Measurements from ENCODE around the gene ZNF827.
A peak's percentile ranks its signal among the peaks of the same experiment; 100 is the strongest.

ZNF827 gene

DNA sequence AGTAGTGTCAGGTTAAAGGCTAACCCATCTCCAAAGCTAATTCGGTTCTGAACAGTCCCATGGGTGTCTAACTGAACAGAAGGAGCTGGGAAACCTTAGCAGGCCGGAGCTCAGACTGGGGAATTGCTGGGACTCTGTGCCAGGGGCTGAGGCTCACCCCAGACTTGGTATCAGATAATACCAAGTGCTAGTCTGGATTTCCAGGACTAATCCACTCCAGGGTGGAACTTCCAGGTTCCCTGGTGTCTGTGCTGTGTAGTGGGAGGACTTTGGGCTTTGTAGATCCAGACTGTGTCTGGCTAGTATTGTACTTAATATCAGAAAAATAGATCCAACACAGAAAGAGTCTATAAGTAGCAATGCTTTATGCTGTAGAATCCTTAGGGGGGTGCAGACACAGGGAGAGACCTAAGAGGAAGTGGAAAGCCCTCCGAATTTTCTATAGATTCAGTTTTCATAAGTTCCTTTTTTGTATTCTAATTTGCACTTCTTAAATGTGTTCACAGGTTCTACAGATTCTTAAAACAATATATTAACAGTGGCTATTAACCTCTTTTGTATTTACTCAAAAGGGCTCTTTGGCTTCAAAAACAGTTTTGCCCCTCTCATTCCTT lies 4.1 kb downstream of the ZNF827 start:
- Histone ChIP-seq H3K4me3 (ENCODE audit: low read depth, low read length) (no peak overlapping the region), H3K4me1 (no peaks in the 10 kb centered on the region), H3K4me2 (ENCODE audit: low read length) (peak overlapping the region; percentile 76), H3K79me2 (no peaks in the 10 kb centered on the region), H3K9me3 (ENCODE audit: control insufficient read depth, low read length) (no peaks in the 10 kb centered on the region), H3K9ac (no peak overlapping the region), H2AFZ (no peak overlapping the region), H3K36me3 (ENCODE audit: control insufficient read depth, insufficient read depth, low read length) (no peaks in the 10 kb centered on the region), H3K27me3 (ENCODE audit: control insufficient read depth, insufficient read depth, low read length) (no peaks in the 10 kb centered on the region), H3K27ac (no peak overlapping the region)
- TF ChIP-seq, protein P1, sequence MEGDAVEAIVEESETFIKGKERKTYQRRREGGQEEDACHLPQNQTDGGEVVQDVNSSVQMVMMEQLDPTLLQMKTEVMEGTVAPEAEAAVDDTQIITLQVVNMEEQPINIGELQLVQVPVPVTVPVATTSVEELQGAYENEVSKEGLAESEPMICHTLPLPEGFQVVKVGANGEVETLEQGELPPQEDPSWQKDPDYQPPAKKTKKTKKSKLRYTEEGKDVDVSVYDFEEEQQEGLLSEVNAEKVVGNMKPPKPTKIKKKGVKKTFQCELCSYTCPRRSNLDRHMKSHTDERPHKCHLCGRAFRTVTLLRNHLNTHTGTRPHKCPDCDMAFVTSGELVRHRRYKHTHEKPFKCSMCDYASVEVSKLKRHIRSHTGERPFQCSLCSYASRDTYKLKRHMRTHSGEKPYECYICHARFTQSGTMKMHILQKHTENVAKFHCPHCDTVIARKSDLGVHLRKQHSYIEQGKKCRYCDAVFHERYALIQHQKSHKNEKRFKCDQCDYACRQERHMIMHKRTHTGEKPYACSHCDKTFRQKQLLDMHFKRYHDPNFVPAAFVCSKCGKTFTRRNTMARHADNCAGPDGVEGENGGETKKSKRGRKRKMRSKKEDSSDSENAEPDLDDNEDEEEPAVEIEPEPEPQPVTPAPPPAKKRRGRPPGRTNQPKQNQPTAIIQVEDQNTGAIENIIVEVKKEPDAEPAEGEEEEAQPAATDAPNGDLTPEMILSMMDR (IDR thresholded peaks at IDR 0.05): no peak

DNA sequence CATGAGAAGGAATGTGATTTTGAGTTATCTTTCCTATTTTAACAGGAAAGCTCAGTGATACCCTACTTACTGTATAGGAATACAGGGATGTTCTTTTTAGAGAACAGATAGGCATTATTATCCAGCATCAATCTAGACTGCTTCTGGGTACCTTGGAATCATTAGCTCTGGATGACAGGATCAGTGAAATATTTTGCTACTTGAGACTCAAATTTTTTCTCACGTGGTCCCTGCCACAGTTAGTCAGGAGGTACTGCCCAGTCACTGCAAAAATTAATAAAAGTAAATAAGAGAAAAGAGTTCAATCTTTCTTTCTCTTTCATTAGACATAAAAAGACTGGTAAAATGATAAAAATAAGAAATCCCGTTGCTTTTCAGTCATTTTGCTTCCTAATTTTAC lies 5.5 kb downstream of the ZNF827 start:
- TF ChIP-seq, protein P1 (IDR thresholded peaks at IDR 0.05): no peak
- Histone ChIP-seq H3K4me3 (ENCODE audit: low read depth, low read length) (no peak overlapping the region), H3K27ac (no peak overlapping the region), H3K4me2 (ENCODE audit: low read length) (no peak overlapping the region), H3K79me2 (no peaks in the 10 kb centered on the region), H3K27me3 (ENCODE audit: control insufficient read depth, insufficient read depth, low read length) (no peaks in the 10 kb centered on the region), H3K36me3 (ENCODE audit: control insufficient read depth, insufficient read depth, low read length) (no peaks in the 10 kb centered on the region), H3K9ac (no peak overlapping the region), H3K9me3 (ENCODE audit: control insufficient read depth, low read length) (no peaks in the 10 kb centered on the region), H2AFZ (no peak overlapping the region), H3K4me1 (no peaks in the 10 kb centered on the region)

DNA sequence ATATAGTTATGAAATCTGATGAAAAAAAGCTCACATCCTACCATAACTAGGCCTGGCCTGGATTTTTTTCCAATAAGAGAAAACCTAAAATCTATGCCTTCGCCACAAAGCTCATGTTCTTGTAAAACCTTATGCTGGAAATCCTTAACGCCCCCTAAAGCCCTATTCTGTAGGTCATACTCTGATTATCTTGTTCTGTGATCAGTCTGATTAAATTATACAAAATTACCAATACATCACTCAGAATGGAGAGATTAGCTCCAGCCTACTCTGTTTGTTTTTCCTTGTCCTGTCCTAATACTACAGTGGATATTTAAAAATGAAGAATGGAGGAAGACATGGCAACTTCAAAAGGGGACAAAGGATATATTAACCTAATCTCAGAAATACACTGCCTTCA lies 7.2 kb downstream of the ZNF827 start:
- Histone ChIP-seq H3K9me3 (ENCODE audit: control insufficient read depth, low read length) (no peaks in the 10 kb centered on the region), H3K27ac (no peak overlapping the region), H3K27me3 (ENCODE audit: control insufficient read depth, insufficient read depth, low read length) (no peaks in the 10 kb centered on the region), H3K79me2 (no peaks in the 10 kb centered on the region), H2AFZ (no peak overlapping the region), H3K36me3 (ENCODE audit: control insufficient read depth, insufficient read depth, low read length) (no peaks in the 10 kb centered on the region), H3K4me2 (ENCODE audit: low read length) (no peak overlapping the region), H3K4me3 (ENCODE audit: low read depth, low read length) (no peak overlapping the region), H3K4me1 (no peaks in the 10 kb centered on the region), H3K9ac (no peak overlapping the region)
- TF ChIP-seq, protein P1 (IDR thresholded peaks at IDR 0.05): no peak

DNA sequence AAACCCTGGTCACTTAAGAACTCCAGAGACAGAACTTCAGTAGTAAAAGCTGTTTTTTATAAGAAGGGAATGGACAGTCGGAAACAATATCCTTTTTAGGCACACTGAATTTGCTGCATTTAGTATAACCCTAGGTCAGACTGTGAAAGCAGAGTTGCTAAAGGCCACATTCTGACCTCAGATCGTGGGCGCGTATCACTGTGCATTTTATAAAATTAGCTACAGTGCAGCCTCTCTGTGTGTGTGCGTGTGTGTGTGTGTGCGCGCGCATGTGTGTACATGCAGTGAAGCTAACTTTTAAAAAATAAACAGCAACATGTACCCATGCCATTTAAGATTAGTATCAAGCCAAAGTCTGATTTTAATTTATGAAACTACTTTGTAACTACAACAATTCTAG lies 8.0 kb downstream of the ZNF827 start:
- no peaks in the 10 kb centered on the region for H3K27me3 ChIP-seq (ENCODE audit: control insufficient read depth, insufficient read depth, low read length)
- H3K36me3 ChIP-seq (ENCODE audit: control insufficient read depth, insufficient read depth, low read length): no peaks in the 10 kb centered on the region
- TF ChIP-seq, protein P1 (IDR thresholded peaks at IDR 0.05): no peak
- no peak overlapping the region for H2AFZ ChIP-seq
- no peak overlapping the region for H3K9ac ChIP-seq
- no peaks in the 10 kb centered on the region for H3K4me1 ChIP-seq
- peaks cover 2% of the 10 kb centered on the region for H3K79me2 ChIP-seq
- H3K4me3 ChIP-seq (ENCODE audit: low read depth, low read length): no peak overlapping the region
- no peak overlapping the region for H3K27ac ChIP-seq
- no peak overlapping the region for H3K4me2 ChIP-seq (ENCODE audit: low read length)
- H3K9me3 ChIP-seq (ENCODE audit: control insufficient read depth, low read length): no peaks in the 10 kb centered on the region
